ENCODE results near the gene GPR146. TPM values are rescaled to one million over a fixed set of nuclear protein-coding genes. Genes with fewer than 3 reads are reported as not detected.

Gene GPR146
- total and polyA plus RNA-seq, 9 of the 15 experiments (the other 6 are each of a cell fraction or from before 2014, with no cell fraction given): 0.22 to 3.6 (median 0.64) TPM; not detected in 2

GRCh38 chr7:1090236-1090635 lies 45.9 kb downstream of the GPR146 start:
- Histone ChIP-seq H2AFZ (ENCODE audit: low read depth, low read length) (no peak overlapping the region), H3K9me3 (replicated peaks; ENCODE audit: control insufficient read depth, insufficient read depth, low read depth, low read length) (no peaks in the 10 kb centered on the region), H3K9me1 (ENCODE audit: control insufficient read depth, insufficient read depth, low read length) (no peaks in the 10 kb centered on the region), H4K20me1 (replicated peaks; ENCODE audit: control insufficient read depth, insufficient read depth, low read length) (peaks cover 15% of the 10 kb centered on the region; the same call in 1 of the 2 replicates), H3K27me3 (ENCODE audit: control insufficient read depth in 2 of 2, insufficient read depth in 2 of 2, low read length in 2 of 2) (no peaks in the 10 kb centered on the region), H3K27ac (ENCODE audit: extremely low read depth, low read depth, low read length) (no peak overlapping the region), H3K36me3 (ENCODE audit: control insufficient read depth, insufficient read depth, low read length) (peaks cover 4% of the 10 kb centered on the region; the same call in 2 of the 3 replicates), H3K9ac (ENCODE audit: insufficient read depth in 1 of 2, low read depth in 2 of 2, low read length in 2 of 2) (no peak overlapping the region), H3K4me3 (no peak overlapping the region), H3K4me2 (ENCODE audit: insufficient read depth, low read length) (no peak overlapping the region), H3K4me1 (replicated peaks in 1 of 2; ENCODE audit: control insufficient read depth in 2 of 2, insufficient read depth in 2 of 2, low read length in 2 of 2) (peaks cover 3 to 50% of the 10 kb centered on the region in 2 experiments; a peak in 3 of 5 replicates), H3K79me2 (ENCODE audit: control insufficient read depth, insufficient read depth, low read length) (0 out of 3 replicates have a peak, but pooled peaks cover 2% of the 10 kb centered on the region)
- ChIA-PET CTCF (ENCODE audit: low intra/inter-chr PET ratio) (no interaction called here), POLR2A (interaction anchor here (1.5 kb wide), 1 partner anchor 10 kb away, joined by 6 read pairs; no protein-coding TSS in a partner anchor)
- BruUV-seq (replicated peaks): no TSS peak
- intact Hi-C loops (cut with micrococcal nuclease): no loop called here
- TF ChIP-seq MAFF (IDR thresholded peaks at IDR 0.05; ENCODE audit: low read length) (no peak), COPS2 (conservative IDR thresholded peaks at IDR 0.05) (no peak), TCF7 (IDR thresholded peaks at IDR 0.05; ENCODE audit: borderline replicate concordance) (no peak)
- WGBS (ENCODE audit: insufficient coverage, low coverage, missing lambda C conversion rate): 78% methylated on average over 17 of the region's 21 CpGs
- in situ Hi-C loops (cut with MboI): no loop called here
- ATAC-seq (no peak), FAIRE-seq (no peak), DNase-seq (ENCODE audit: extremely low read depth in 1 of 4, low spot score in 3 of 4) (no peak)

DNA sequence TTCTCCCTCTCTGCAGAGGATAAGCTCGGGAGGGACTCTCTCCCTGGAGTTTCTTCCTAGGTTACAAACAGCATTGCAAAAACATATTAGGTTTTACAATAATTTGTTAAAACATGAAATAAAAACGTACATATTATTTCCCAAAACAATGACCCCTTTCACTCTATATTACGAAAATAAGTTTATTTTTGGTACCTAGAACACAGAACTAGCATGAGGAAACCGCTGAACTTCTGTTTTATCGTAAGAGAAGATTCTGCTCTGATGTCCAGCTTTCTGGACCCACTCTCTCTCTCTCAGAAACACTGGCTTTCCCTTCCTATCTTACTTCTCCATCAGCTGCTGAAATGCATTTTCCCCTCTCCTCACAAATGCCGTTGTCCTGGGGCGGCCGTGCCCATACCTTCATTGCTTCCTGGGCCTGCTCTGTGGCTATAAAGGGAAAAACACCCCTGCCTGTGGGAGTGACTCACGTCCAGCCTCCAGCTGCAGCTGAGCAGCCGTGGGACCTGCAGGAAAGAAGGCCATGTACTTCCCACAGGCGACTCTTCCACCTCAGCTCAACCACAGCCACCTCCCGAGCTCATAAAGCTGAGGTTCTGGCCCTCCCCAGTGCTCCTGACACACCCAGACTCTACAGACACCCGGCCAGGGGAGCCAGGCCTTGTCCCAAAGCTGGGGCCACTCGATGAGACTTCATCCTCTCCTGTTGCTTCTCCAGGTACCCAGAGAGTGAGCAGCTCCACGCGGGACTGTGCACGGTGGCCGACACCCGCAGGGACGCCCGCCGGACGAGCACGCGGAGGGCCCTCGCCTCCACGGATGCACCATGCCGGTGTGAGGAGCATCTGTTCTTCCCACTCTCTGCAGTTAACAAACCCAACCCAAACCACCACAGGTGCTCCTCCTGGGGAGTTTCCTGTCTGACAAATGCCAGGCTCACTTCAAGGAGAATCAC lies 46.6 kb downstream of the GPR146 start:
- BruUV-seq (replicated peaks): no TSS peak
- POLR2A ChIA-PET: interaction anchor here (0.7 to 1.5 kb wide), 3 partner anchors 10 to 75 kb away, joined by 5 to 6 read pairs (median 5); no protein-coding TSS in a partner anchor
- no peak overlapping the region for H3K27ac ChIP-seq (ENCODE audit: extremely low read depth, low read depth, low read length)
- FAIRE-seq (no peak), ATAC-seq (no peak), DNase-seq (ENCODE audit: extremely low read depth in 1 of 4, low spot score in 3 of 4) (no peak)
- peaks cover 2% of the 10 kb centered on the region; the same call in 1 of the 3 replicates for H3K79me2 ChIP-seq (ENCODE audit: control insufficient read depth, insufficient read depth, low read length)
- H3K36me3 ChIP-seq (ENCODE audit: control insufficient read depth, insufficient read depth, low read length): peaks cover 4% of the 10 kb centered on the region; the same call in 2 of the 3 replicates
- peaks cover 15% of the 10 kb centered on the region for H4K20me1 ChIP-seq (replicated peaks; ENCODE audit: control insufficient read depth, insufficient read depth, low read length)
- CTCF ChIA-PET (ENCODE audit: low intra/inter-chr PET ratio): no interaction called here
- in situ Hi-C loops (cut with MboI) (no loop called here), intact Hi-C loops (cut with micrococcal nuclease) (no loop called here)
- H3K9me3 ChIP-seq (replicated peaks; ENCODE audit: control insufficient read depth, insufficient read depth, low read depth, low read length): no peaks in the 10 kb centered on the region
- no peak overlapping the region for H3K4me3 ChIP-seq
- WGBS (ENCODE audit: insufficient coverage, low coverage, missing lambda C conversion rate): 67% methylated on average over 25 of the region's 28 CpGs
- H2AFZ ChIP-seq (ENCODE audit: low read depth, low read length): no peak overlapping the region
- TF ChIP-seq ATF3 (IDR thresholded peaks at IDR 0.05) (no peak), ATF3 (CRISPR knock-in tag; conservative IDR thresholded peaks at IDR 0.05) (no peak), ZNF232 (CRISPR knock-in tag; IDR thresholded peaks at IDR 0.05) (no peak)
- no peaks in the 10 kb centered on the region for H3K27me3 ChIP-seq (ENCODE audit: control insufficient read depth in 2 of 2, insufficient read depth in 2 of 2, low read length in 2 of 2)
- peaks cover 3 to 54% of the 10 kb centered on the region in 2 experiments; a peak in 3 of 5 replicates for H3K4me1 ChIP-seq (replicated peaks in 1 of 2; ENCODE audit: control insufficient read depth in 2 of 2, insufficient read depth in 2 of 2, low read length in 2 of 2)
- no peaks in the 10 kb centered on the region for H3K9me1 ChIP-seq (ENCODE audit: control insufficient read depth, insufficient read depth, low read length)
- H3K4me2 ChIP-seq (ENCODE audit: insufficient read depth, low read length): no peak overlapping the region
- 0 out of 4 replicates have a peak overlapping the region, but pooled peaks of 1 of the 2 experiments have one; percentile 10 for H3K9ac ChIP-seq (ENCODE audit: insufficient read depth in 1 of 2, low read depth in 2 of 2, low read length in 2 of 2)
